NT2/D1 (cell line): ENCODE data around the gene RPEL1.

Source experiments
- SUZ12 ChIP-seq: IDR thresholded peaks from 2 replicates; pipeline ENCODE4 v1.6.1; 2011; ENCODE audit not compliant: insufficient read length, insufficient read depth; ENCODE audit errors: extremely low read depth
- YY1 ChIP-seq: IDR thresholded peaks from 2 replicates; pipeline ENCODE4 v1.6.1; 2011; ENCODE audit not compliant: insufficient read length, insufficient read depth

DNA sequence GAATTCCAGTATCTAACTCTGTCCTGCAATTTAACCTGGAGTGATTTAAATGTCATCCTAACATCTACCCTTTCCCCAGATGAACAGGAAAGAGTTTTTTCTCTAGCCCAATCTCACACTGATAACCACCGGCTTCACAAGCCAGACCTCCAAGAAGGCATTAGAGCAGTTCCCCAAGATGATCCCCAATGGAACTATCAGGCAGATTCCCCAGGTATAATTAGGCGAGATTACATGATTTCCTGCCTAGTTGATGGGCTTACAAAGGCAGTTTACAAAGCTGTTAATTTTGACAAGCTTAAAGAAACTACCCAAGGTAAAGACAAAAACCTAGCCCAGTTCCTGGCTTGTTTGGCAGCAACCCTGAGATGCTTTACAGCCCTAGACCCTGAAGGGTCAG, 38.5 kb upstream of the RPEL1 start:
- TF ChIP-seq YY1 (no peak), SUZ12 (no peak)
